GM12878 (cell line): ENCODE measurements around the gene KCNRG. TPM values are rescaled to one million over a fixed set of nuclear protein-coding genes. Genes with fewer than 3 reads are reported as not detected.

Source experiments
- ATAC-seq: fragments of 200-7000 bp; cut with Tn5 transposase; 3 replicates; pipeline ENCODE4 v1.9.1; 2020; ENCODE audit warnings: mild to moderate bottlenecking, moderate library complexity
- BruUV-seq: library from RNA; stranded (reverse); fragments of 400-500 nt; replicated peaks from 2 replicates; lab custom pipeline; 2021; lab: Mats Ljungman, UMichigan
- CTCF ChIA-PET: fragments of 300-600 bp; sonication (Branson Sonifier 250); formaldehyde crosslinking; extraction: SDS; loops from one replicate; lab custom pipeline; 2021; ENCODE audit warnings: inconsistent platforms; lab: Yijun Ruan, JAX
- POLR2A ChIA-PET: fragments of 350-600 bp; formaldehyde crosslinking; extraction: SDS; loops from one replicate; lab custom pipeline; 2021; ENCODE audit warnings: inconsistent platforms; lab: Charles Lee
- RAD21 ChIA-PET: fragments of 300-600 bp; sonication (Branson Sonifier 250); formaldehyde crosslinking; loops from one replicate; lab custom pipeline; 2023; ENCODE audit warnings: antibody characterized with exemption; ENCODE audit not compliant: unreplicated experiment; lab: Charles Lee
- SMC1A ChIA-PET: fragments of 300-600 bp; sonication (Branson Sonifier 250); formaldehyde crosslinking; loops from one replicate; lab custom pipeline; 2023; ENCODE audit not compliant: unreplicated experiment, uncharacterized antibody; lab: Charles Lee
- DNase-seq: peaks from one replicate; pipeline ENCODE4 v3.0.0-alpha.2; 2011; ENCODE audit warnings: low read depth, low spot score
- FAIRE-seq: peaks from 3 replicates; lab custom pipeline; 2011; peaks lifted over from hg19 to GRCh38; lab: Jason Lieb, UNC
- H2AFZ ChIP-seq: 2 replicates; pipeline ENCODE4 v1.6.0; 2011; ENCODE audit warnings: low read depth, low read length, control low read depth; ENCODE audit not compliant: control insufficient read depth
- H3K27ac ChIP-seq: 2 replicates; pipeline ENCODE4 v1.5.1; 2011; ENCODE audit warnings: control low read depth; ENCODE audit not compliant: control insufficient read depth, insufficient read depth
- H3K27me3 ChIP-seq, 2 experiments: replicated peaks in 1 of 2; 2 replicates each; pipeline versions ENCODE4 v1.6.0 to v1.6.1; 2011; ENCODE audit warnings: low read length in 1 of 2; ENCODE audit not compliant: control insufficient read depth in 2 of 2, insufficient read depth in 2 of 2
- H3K36me3 ChIP-seq, 2 experiments: 2 replicates each; pipeline ENCODE4 v1.5.1; 2011; ENCODE audit warnings: low read length in 1 of 2; ENCODE audit not compliant: control insufficient read depth in 2 of 2, insufficient read depth in 2 of 2
- H3K4me1 ChIP-seq: 2 replicates; pipeline ENCODE4 v1.6.1; 2011; ENCODE audit warnings: mild to moderate bottlenecking, low read length, moderate library complexity, mixed read lengths; ENCODE audit not compliant: control insufficient read depth, insufficient read depth
- H3K4me2 ChIP-seq: 2 replicates; pipeline ENCODE4 v1.6.0; 2011; ENCODE audit warnings: control low read depth; ENCODE audit not compliant: control insufficient read depth, insufficient read depth
- H3K4me3 ChIP-seq: fragments of 200-600 bp; sonication (generic); 2 replicates; pipeline ENCODE4 v1.5.1; 2016
- H3K79me2 ChIP-seq: 2 replicates; pipeline ENCODE4 v1.6.0; 2011; ENCODE audit warnings: low read length; ENCODE audit not compliant: control insufficient read depth, insufficient read depth
- H3K9ac ChIP-seq: 2 replicates; pipeline ENCODE4 v1.8.0; 2011; ENCODE audit warnings: low read length, control low read depth, mixed read lengths; ENCODE audit not compliant: control insufficient read depth, insufficient read depth
- H3K9me3 ChIP-seq: replicated peaks from 3 replicates; pipeline ENCODE4 v1.5.1; 2011; ENCODE audit warnings: mild to moderate bottlenecking, low read length; ENCODE audit not compliant: control insufficient read depth, insufficient read depth
- H4K20me1 ChIP-seq: 2 replicates; pipeline ENCODE4 v1.6.0; 2011; ENCODE audit not compliant: control insufficient read depth, insufficient read depth
- GABPA ChIP-seq: IDR thresholded peaks from 2 replicates; pipeline ENCODE4 v1.6.1; 2014; ENCODE audit warnings: antibody characterized with exemption, low read depth, mild to moderate bottlenecking, inconsistent platforms
- PKNOX1 ChIP-seq: fragments of 450-650 bp; IDR thresholded peaks from 2 replicates; pipeline ENCODE4 v1.6.1; 2016; ENCODE audit warnings: mild to moderate bottlenecking
- RCOR1 ChIP-seq: conservative IDR thresholded peaks from 2 replicates; pipeline ENCODE4 v1.6.1; 2012; ENCODE audit warnings: low read depth, low read length, improper control_type of control experiment
- RELA ChIP-seq: fragments of 450-650 bp; IDR thresholded peaks from 2 replicates; pipeline ENCODE4 v1.8.0; 2014; ENCODE audit warnings: borderline replicate concordance; ENCODE audit not compliant: partially characterized antibody
- USF1 ChIP-seq: IDR thresholded peaks from 2 replicates; pipeline ENCODE4 v1.6.1; 2011; ENCODE audit warnings: borderline replicate concordance, low read depth, mild to moderate bottlenecking, moderate library complexity, mixed read lengths, low read length; ENCODE audit not compliant: insufficient read depth; ENCODE audit errors: extremely low read length
- ZNF687 ChIP-seq: fragments of 450-650 bp; IDR thresholded peaks from 2 replicates; pipeline ENCODE4 v1.6.1; 2017; ENCODE audit warnings: mild to moderate bottlenecking, moderate library complexity
- WGBS: methylation state at CpG from one replicate; pipeline ENCODE4 v1.1.6; 2016; ENCODE audit warnings: low lambda C conversion rate; ENCODE audit not compliant: insufficient replicate concordance, insufficient coverage; ENCODE audit errors: missing lambda C conversion rate; 5-methylcytosine and 5-hydroxymethylcytosine counted together
- in situ Hi-C: fragments of 300-500 bp; cut with MboI; formaldehyde crosslinking; loops from 9 replicates; pipeline ENCODE4 v1.14.3; 2018; ENCODE audit warnings: mixed read lengths
- intact Hi-C: fragments of 100-400 bp; cut with micrococcal nuclease; formaldehyde crosslinking; loops from one replicate; pipeline ENCODE4 v1.14.2; 2022; ENCODE audit not compliant: unreplicated experiment
- polyA plus RNA-seq, 11 experiments: library from polyadenylated mRNA; depleted of rRNA in 4 of 11; unstranded in 6 of 11; stranded (reverse) in 5 of 11; fragments of >200 nt; fragmentation: Nextera tagmentation in 4 of 11; fragmentation: Illumina TruSeq in 1 of 11; extraction: Ambion mirVana in 4 of 11; extraction: Trizol in 1 of 11; gene quantifications; 1 replicate in 1 of 11; 2 replicates in 10 of 11; pipeline versions ENCODE4 v1.2.1 to v1.2.3, GENCODE V29; 2011 to 2016; ENCODE audit warnings: inconsistent platforms in 2 of 11, missing spikeins in 2 of 11, low read depth in 1 of 11
- total RNA-seq, 4 experiments: library from RNA; depleted of rRNA in 3 of 4; stranded (reverse); fragments of >200 nt in 3 of 4; fragmentation: Illumina TruSeq in 1 of 4; extraction: Trizol in 1 of 4; gene quantifications; 2 replicates each; pipeline versions ENCODE4 v1.2.1 to v1.2.3, GENCODE V29; 2013 to 2021

KCNRG gene
- total and polyA plus RNA-seq, 10 of the 15 experiments (the other 5 are each of a cell fraction or from before 2014, with no cell fraction given) = 0.37 to 1.5 (median 0.58) TPM

GRCh38 chr13:49972709-49973108, 42.5 kb upstream of the KCNRG start:
- no peak overlapping the region for H2AFZ ChIP-seq
- H3K4me1 ChIP-seq = no peaks in the 10 kb centered on the region
- H3K9ac ChIP-seq = no peak overlapping the region
- no peaks in the 10 kb centered on the region for H3K36me3 ChIP-seq
- no TSS peak for BruUV-seq
- in situ Hi-C loops = no loop called here
- intact Hi-C loops = no loop called here
- H3K4me3 ChIP-seq = no peak overlapping the region
- H3K27me3 ChIP-seq = no peaks in the 10 kb centered on the region
- H4K20me1 ChIP-seq = no peaks in the 10 kb centered on the region
- ChIA-PET CTCF (interaction anchor here (1.0 to 1.3 kb wide), 3 partner anchors 24 to 541 kb away, joined by 3 to 4 read pairs (median 4); partner anchors contain the start of gene TRIM13), SMC1A (no interaction called here), POLR2A (interaction anchor here (0.6 kb wide), 1 partner anchor 934 kb away, joined by 6 read pairs; no protein-coding TSS in a partner anchor), RAD21 (no interaction called here)
- ATAC-seq (no peak), FAIRE-seq (no peak), DNase-seq (no peak)
- WGBS = 52% methylated on average over 4 of the region's 4 CpGs
- H3K27ac ChIP-seq = no peak overlapping the region
- H3K9me3 ChIP-seq = no peaks in the 10 kb centered on the region
- no peak for TF ChIP-seq RELA
- no peak for TF ChIP-seq USF1
- no peak for TF ChIP-seq RCOR1
- no peak for TF ChIP-seq ZNF687
- TF ChIP-seq GABPA = no peak
- no peak for TF ChIP-seq PKNOX1
- no peak overlapping the region for H3K4me2 ChIP-seq
- H3K79me2 ChIP-seq = no peaks in the 10 kb centered on the region
